ENCODE measurements around the gene WNT5A.

Gene WNT5A

GRCh38 chr3:55531321-55531720 is 44.2 kb upstream of the WNT5A start:
- H3K79me2 ChIP-seq (ENCODE audit: control insufficient read depth, low read length), result no peaks in the 10 kb centered on the region
- no peak for TF ChIP-seq CTCF (IDR thresholded peaks at IDR 0.05; ENCODE audit: low read depth, low read length, poor library complexity, severe bottlenecking)
- no peak for TF ChIP-seq EZH2phosphoT487 (IDR thresholded peaks at IDR 0.05; ENCODE audit: borderline replicate concordance, low read length)
- no peak overlapping the region for H3K4me2 ChIP-seq (ENCODE audit: low read length)
- no peaks in the 10 kb centered on the region for H3K9me2 ChIP-seq (replicated peaks; ENCODE audit: control insufficient read depth, low read length)
- H4K20me1 ChIP-seq (ENCODE audit: control insufficient read depth, insufficient read depth, low read depth, low read length), result no peaks in the 10 kb centered on the region
- no peaks in the 10 kb centered on the region for H3K9me3 ChIP-seq (ENCODE audit: control insufficient read depth, insufficient read depth, low read length)
- no peaks in the 10 kb centered on the region for H3K36me3 ChIP-seq (ENCODE audit: control insufficient read depth, low read length)
- H3K4me1 ChIP-seq (ENCODE audit: control insufficient read depth, low read length), result no peaks in the 10 kb centered on the region
- H3K4me3 ChIP-seq (ENCODE audit: low read length), result no peak overlapping the region
- no peaks in the 10 kb centered on the region for H3K27me3 ChIP-seq (ENCODE audit: control insufficient read depth, low read length)
- no peaks in the 10 kb centered on the region for H3F3A ChIP-seq (ENCODE audit: control insufficient read depth, insufficient read depth)
- H3K27ac ChIP-seq (ENCODE audit: low read depth, low read length), result no peak overlapping the region

GRCh38 chr3:55527361-55527760 is 40.3 kb upstream of the WNT5A start:
- Histone ChIP-seq H3K79me2 (ENCODE audit: control insufficient read depth, low read length) (no peaks in the 10 kb centered on the region), H3K27me3 (ENCODE audit: control insufficient read depth, low read length) (no peaks in the 10 kb centered on the region), H3F3A (ENCODE audit: control insufficient read depth, insufficient read depth) (no peaks in the 10 kb centered on the region), H4K20me1 (ENCODE audit: control insufficient read depth, insufficient read depth, low read depth, low read length) (no peaks in the 10 kb centered on the region), H3K9me2 (replicated peaks; ENCODE audit: control insufficient read depth, low read length) (no peaks in the 10 kb centered on the region), H3K4me3 (ENCODE audit: low read length) (no peak overlapping the region), H3K4me1 (ENCODE audit: control insufficient read depth, low read length) (no peaks in the 10 kb centered on the region), H3K36me3 (ENCODE audit: control insufficient read depth, low read length) (no peaks in the 10 kb centered on the region), H3K9me3 (ENCODE audit: control insufficient read depth, insufficient read depth, low read length) (no peaks in the 10 kb centered on the region), H3K4me2 (ENCODE audit: low read length) (no peak overlapping the region), H3K27ac (ENCODE audit: low read depth, low read length) (no peak overlapping the region)
- no peak for TF ChIP-seq CTCF (IDR thresholded peaks at IDR 0.05; ENCODE audit: low read depth, low read length, poor library complexity, severe bottlenecking)

- Histone ChIP-seq H3K9me2 (replicated peaks; ENCODE audit: control insufficient read depth, low read length) (no peaks in the 10 kb centered on the region), H3K4me3 (ENCODE audit: low read length) (no peak overlapping the region), H3K36me3 (ENCODE audit: control insufficient read depth, low read length) (no peaks in the 10 kb centered on the region), H4K20me1 (ENCODE audit: control insufficient read depth, insufficient read depth, low read depth, low read length) (no peaks in the 10 kb centered on the region), H3K9me3 (ENCODE audit: control insufficient read depth, insufficient read depth, low read length) (no peaks in the 10 kb centered on the region), H3F3A (ENCODE audit: control insufficient read depth, insufficient read depth) (no peaks in the 10 kb centered on the region), H3K79me2 (ENCODE audit: control insufficient read depth, low read length) (no peaks in the 10 kb centered on the region), H3K27me3 (ENCODE audit: control insufficient read depth, low read length) (no peaks in the 10 kb centered on the region), H3K27ac (ENCODE audit: low read depth, low read length) (no peak overlapping the region), H3K4me2 (ENCODE audit: low read length) (no peak overlapping the region), H3K4me1 (ENCODE audit: control insufficient read depth, low read length) (no peaks in the 10 kb centered on the region)
- no peak for TF ChIP-seq EZH2phosphoT487 (IDR thresholded peaks at IDR 0.05; ENCODE audit: borderline replicate concordance, low read length)
- no peak for TF ChIP-seq CTCF (IDR thresholded peaks at IDR 0.05; ENCODE audit: low read depth, low read length, poor library complexity, severe bottlenecking)
Measured at GRCh38 chr3:55526332-55527030, 39.4 kb upstream of the WNT5A start.
